SU-DHL-6 (cell line): Measurements from ENCODE around the gene PJA1.

Experiments
- CTCF ChIP-seq: fragments of 200-600 bp; sonication (generic); IDR thresholded peaks from one replicate; pipeline ENCODE4 v1.5.1; 2017; ENCODE audit warnings: antibody characterized with exemption, mild to moderate bottlenecking, low read length, moderate library complexity; ENCODE audit not compliant: insufficient read depth, poor library complexity, severe bottlenecking
- EZH2phosphoT487 ChIP-seq: fragments of 200-600 bp; sonication (generic), shearing (Covaris generic); conservative IDR thresholded peaks from 2 replicates; pipeline ENCODE4 v1.6.1; 2018; ENCODE audit warnings: mild to moderate bottlenecking, antibody characterized with exemption, low read length, moderate library complexity, mixed read lengths

DNA sequence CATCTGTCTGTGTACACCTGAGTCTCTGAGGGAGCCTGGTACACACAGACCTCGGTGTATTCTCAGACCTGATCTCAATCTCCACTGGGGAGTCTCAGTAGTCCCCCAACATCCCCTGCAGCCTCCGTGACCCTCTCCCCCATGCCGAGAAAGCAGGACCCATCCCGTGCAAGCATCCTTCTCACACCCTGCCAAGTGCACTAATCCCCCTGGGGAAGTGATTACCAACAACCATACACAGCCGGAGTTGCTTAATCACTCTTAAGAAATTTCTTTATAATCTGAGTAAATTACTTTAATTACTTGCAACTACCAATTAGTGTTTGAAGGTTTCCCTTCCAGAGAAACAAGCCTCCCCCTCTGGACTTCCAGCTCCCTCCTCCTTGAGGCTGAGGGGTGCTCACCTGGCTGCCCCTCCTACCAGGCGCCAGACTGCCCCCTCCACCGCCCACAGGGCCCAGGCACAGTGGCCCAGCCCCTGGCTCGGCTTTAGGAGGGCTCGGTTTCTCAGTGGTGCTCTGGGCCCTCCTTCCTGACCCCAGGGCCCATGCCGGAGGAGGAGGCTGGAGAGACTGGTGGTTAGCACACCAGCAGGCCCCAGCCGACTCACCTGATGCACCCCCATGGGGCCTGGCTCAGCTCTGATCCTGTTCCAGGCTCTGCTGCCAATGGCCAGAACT is 43.8 kb downstream of the PJA1 start:
- TF ChIP-seq CTCF = no peak
- TF ChIP-seq EZH2phosphoT487 = no peak
